Endothelial cell of umbilical vein (primary cell): ENCODE data around the gene MAEA.

ENCODE experiments used
- EZH2 ChIP-seq: IDR thresholded peaks from 2 replicates; pipeline ENCODE4 v1.6.1; 2012; ENCODE audit warnings: borderline replicate concordance, low read depth, mild to moderate bottlenecking, moderate library complexity, low read length, inconsistent platforms; ENCODE audit not compliant: severe bottlenecking
- MYC ChIP-seq: IDR thresholded peaks from one replicate; pipeline ENCODE4 v1.6.1; 2011; ENCODE audit warnings: mild to moderate bottlenecking, low read depth, low read length
- POLR2A ChIP-seq: IDR thresholded peaks from 2 replicates; pipeline ENCODE4 v1.6.1; 2012; ENCODE audit warnings: low read depth, mild to moderate bottlenecking, control low read depth, low read length
- POLR2AphosphoS5 ChIP-seq: IDR thresholded peaks from 2 replicates; pipeline ENCODE4 v1.6.1; 2012; ENCODE audit warnings: low read depth, mild to moderate bottlenecking, control low read depth, low read length, moderate library complexity; ENCODE audit not compliant: insufficient read depth
- TF ChIP-seq, protein P1 (sequence below), 2 donors: IDR thresholded peaks; 1 replicate in 1 of 2; 2 replicates in 1 of 2; pipeline ENCODE4 v1.5.1; 2011; ENCODE audit warnings: low read length in 2 of 2, mild to moderate bottlenecking in 2 of 2, moderate library complexity in 2 of 2, control low read depth in 1 of 2, inconsistent platforms in 1 of 2, low read depth in 1 of 2; ENCODE audit not compliant: insufficient read depth in 1 of 2; ENCODE audit errors: extremely low read depth in 1 of 2

DNA sequence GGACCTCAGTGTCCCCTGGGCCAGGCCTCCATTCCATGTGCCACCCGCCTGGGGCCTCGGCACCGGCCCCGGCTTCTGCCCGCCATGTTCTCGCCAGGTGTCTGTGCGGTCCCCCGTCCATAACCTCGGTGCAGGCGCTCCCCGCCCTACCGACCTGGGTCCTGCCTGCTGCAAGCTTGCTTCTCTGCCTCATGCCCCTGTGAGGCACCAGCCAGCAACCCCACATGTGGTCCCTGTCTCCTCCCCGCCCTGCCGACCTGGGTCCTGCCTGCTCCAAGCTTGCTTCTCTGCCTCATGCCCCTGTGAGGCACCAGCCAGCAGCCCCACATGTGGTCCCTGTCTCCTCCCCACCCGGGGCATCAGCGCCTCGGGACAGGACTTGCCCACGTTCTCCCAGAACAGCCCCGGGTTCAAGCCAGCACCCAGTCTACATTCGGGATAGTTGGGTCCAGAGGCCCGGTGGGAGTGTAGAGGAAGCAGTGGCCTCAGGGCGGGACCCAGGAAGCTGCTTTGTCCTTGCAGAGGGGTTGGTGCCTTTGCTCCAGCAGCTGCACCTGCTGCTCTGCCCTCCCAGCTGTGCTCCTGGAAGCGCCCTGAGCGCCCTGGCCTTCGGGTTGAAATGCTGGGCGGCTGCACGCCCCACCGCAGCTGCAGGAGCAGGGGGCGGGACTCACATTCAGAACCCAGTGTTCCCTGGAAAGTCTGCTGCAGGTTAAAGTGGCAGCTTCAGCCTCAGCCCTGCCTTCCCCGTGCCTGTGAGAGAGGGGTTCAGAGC lies 37.2 kb downstream of the MAEA start:
- TF ChIP-seq, protein P1, sequence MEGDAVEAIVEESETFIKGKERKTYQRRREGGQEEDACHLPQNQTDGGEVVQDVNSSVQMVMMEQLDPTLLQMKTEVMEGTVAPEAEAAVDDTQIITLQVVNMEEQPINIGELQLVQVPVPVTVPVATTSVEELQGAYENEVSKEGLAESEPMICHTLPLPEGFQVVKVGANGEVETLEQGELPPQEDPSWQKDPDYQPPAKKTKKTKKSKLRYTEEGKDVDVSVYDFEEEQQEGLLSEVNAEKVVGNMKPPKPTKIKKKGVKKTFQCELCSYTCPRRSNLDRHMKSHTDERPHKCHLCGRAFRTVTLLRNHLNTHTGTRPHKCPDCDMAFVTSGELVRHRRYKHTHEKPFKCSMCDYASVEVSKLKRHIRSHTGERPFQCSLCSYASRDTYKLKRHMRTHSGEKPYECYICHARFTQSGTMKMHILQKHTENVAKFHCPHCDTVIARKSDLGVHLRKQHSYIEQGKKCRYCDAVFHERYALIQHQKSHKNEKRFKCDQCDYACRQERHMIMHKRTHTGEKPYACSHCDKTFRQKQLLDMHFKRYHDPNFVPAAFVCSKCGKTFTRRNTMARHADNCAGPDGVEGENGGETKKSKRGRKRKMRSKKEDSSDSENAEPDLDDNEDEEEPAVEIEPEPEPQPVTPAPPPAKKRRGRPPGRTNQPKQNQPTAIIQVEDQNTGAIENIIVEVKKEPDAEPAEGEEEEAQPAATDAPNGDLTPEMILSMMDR (IDR thresholded peaks at IDR 0.05; ENCODE audit: extremely low read depth in 1 of 2, insufficient read depth in 1 of 2, low read depth in 1 of 2, low read length in 2 of 2), result no peak
- TF ChIP-seq POLR2A (no peak), EZH2 (no peak), MYC (no peak), POLR2AphosphoS5 (no peak)
